Epithelial cell of esophagus (primary cell): ENCODE results near the gene PROSER2.

Experiments
- DNase-seq: peaks from one replicate; pipeline ENCODE4 v3.0.0; 2010; ENCODE audit warnings: low read depth
- H3K4me3 ChIP-seq: 2 replicates; pipeline ENCODE4 v1.5.1; 2011; ENCODE audit warnings: mild to moderate bottlenecking, low read length, control low read depth
- CTCF ChIP-seq: IDR thresholded peaks from 2 replicates; pipeline ENCODE4 v1.5.1; 2011; ENCODE audit warnings: low read depth, mild to moderate bottlenecking, low read length, control low read depth, inconsistent platforms; ENCODE audit not compliant: insufficient read depth; ENCODE audit errors: missing control alignments

Gene PROSER2

GRCh38 chr10:11870461-11870780, 47.3 kb downstream of the PROSER2 start:
- H3K4me3 ChIP-seq, result no peak overlapping the region
- no peak for TF ChIP-seq CTCF
- DNase-seq, result no peak

- no peak for DNase-seq
- no peak for TF ChIP-seq CTCF
- H3K4me3 ChIP-seq, result no peak overlapping the region
Measured at GRCh38 chr10:11870900-11871400, 47.8 kb downstream of the PROSER2 start.

- DNase-seq, result peak; percentile 54
- H3K4me3 ChIP-seq, result no peak overlapping the region
- no peak for TF ChIP-seq CTCF
Measured at GRCh38 chr10:11871466-11871865, 48.3 kb downstream of the PROSER2 start.

GRCh38 chr10:11874568-11875493, 51.7 kb downstream of the PROSER2 start:
- no peak for TF ChIP-seq CTCF
- peak overlapping the region; percentile 24 for H3K4me3 ChIP-seq
- peak; percentile 89 for DNase-seq

- H3K4me3 ChIP-seq, result no peak overlapping the region
- no peak for TF ChIP-seq CTCF
- DNase-seq, result peak; percentile 96
Measured at GRCh38 chr10:11875494-11876281, 52.5 kb downstream of the PROSER2 start.

- DNase-seq, result no peak
- TF ChIP-seq CTCF, result no peak
- H3K4me3 ChIP-seq, result no peak overlapping the region
Measured at GRCh38 chr10:11876324-11876723, 53.2 kb downstream of the PROSER2 start.
